GM12875 (cell line): Measurements from ENCODE around the gene CCNB2.

ENCODE experiments used
- H3K4me3 ChIP-seq: one replicate; pipeline ENCODE4 v1.5.1; 2011; ENCODE audit warnings: low read depth, low read length, control low read depth
- CTCF ChIP-seq: IDR thresholded peaks from 2 replicates; pipeline ENCODE4 v1.5.1; 2011; ENCODE audit warnings: low read depth, mild to moderate bottlenecking, control low read depth, inconsistent platforms, low read length, moderate library complexity, borderline replicate concordance; ENCODE audit not compliant: insufficient read depth

The CCNB2 gene

GRCh38 chr15:59166166-59166565 lies 61.2 kb downstream of the CCNB2 start:
- no peak for TF ChIP-seq CTCF
- H3K4me3 ChIP-seq = no peak overlapping the region

GRCh38 chr15:59166601-59167265 lies 61.8 kb downstream of the CCNB2 start:
- no peak overlapping the region for H3K4me3 ChIP-seq

GRCh38 chr15:59168536-59168935 lies 63.6 kb downstream of the CCNB2 start:
- TF ChIP-seq CTCF = no peak
- no peak overlapping the region for H3K4me3 ChIP-seq

More at GRCh38 chr15:59166601-59167265, 61.8 kb downstream of the CCNB2 start:
- no peak for TF ChIP-seq CTCF

- H3K4me3 ChIP-seq = no peak overlapping the region
- TF ChIP-seq CTCF = no peak
These were observed 64.3 kb downstream of the CCNB2 start for GRCh38 chr15:59169251-59169708.

GRCh38 chr15:59170295-59171066 lies 65.5 kb downstream of the CCNB2 start:
- no peak overlapping the region for H3K4me3 ChIP-seq
- no peak for TF ChIP-seq CTCF

GRCh38 chr15:59171067-59171397 lies 66.1 kb downstream of the CCNB2 start:
- no peak for TF ChIP-seq CTCF

More at GRCh38 chr15:59171067-59171397, 66.1 kb downstream of the CCNB2 start:
- H3K4me3 ChIP-seq = no peak overlapping the region
